Mucosa of rectum (tissue), 2 donors: Measurements from ENCODE around the gene MCTP2.

Source experiments
- H3K27ac ChIP-seq, 2 donors: one replicate each; pipeline ENCODE4 v1.7.0; 2013; ENCODE audit warnings: inconsistent platforms in 2 of 2, low read depth in 2 of 2, low read length in 2 of 2
- H3K27me3 ChIP-seq, 2 donors: one replicate each; pipeline ENCODE4 v1.7.0; 2013; ENCODE audit warnings: low read length in 2 of 2; ENCODE audit not compliant: control insufficient read depth in 2 of 2, insufficient read depth in 2 of 2
- H3K36me3 ChIP-seq, 2 donors: one replicate each; pipeline ENCODE4 v1.7.0; 2013; ENCODE audit warnings: low read length in 2 of 2; ENCODE audit not compliant: control insufficient read depth in 2 of 2, insufficient read depth in 2 of 2
- H3K4me1 ChIP-seq, 2 donors: one replicate each; pipeline ENCODE4 v1.7.0; 2013; ENCODE audit warnings: low read length in 2 of 2, mild to moderate bottlenecking in 1 of 2; ENCODE audit not compliant: control insufficient read depth in 2 of 2, insufficient read depth in 2 of 2
- H3K4me3 ChIP-seq, 2 donors: one replicate each; pipeline ENCODE4 v1.7.0; 2013; ENCODE audit warnings: low read length in 2 of 2
- H3K9ac ChIP-seq, 2 donors: one replicate each; pipeline ENCODE4 v1.7.0; 2013; ENCODE audit warnings: low read length in 2 of 2, low read depth in 1 of 2, mild to moderate bottlenecking in 1 of 2
- H3K9me3 ChIP-seq, 2 donors: one replicate each; pipeline ENCODE4 v1.7.0; 2013; ENCODE audit warnings: low read length in 2 of 2; ENCODE audit not compliant: control insufficient read depth in 2 of 2
- donor health status: healthy.
- donor health status: Normal muscosa, but diverticular disease.

Gene MCTP2

GRCh38 chr15:94400526-94401298, 169.4 kb downstream of the MCTP2 start:
- H3K9me3 ChIP-seq = no peaks in the 10 kb centered on the region
- no peak overlapping the region for H3K9ac ChIP-seq
- no peak overlapping the region for H3K27ac ChIP-seq

DNA sequence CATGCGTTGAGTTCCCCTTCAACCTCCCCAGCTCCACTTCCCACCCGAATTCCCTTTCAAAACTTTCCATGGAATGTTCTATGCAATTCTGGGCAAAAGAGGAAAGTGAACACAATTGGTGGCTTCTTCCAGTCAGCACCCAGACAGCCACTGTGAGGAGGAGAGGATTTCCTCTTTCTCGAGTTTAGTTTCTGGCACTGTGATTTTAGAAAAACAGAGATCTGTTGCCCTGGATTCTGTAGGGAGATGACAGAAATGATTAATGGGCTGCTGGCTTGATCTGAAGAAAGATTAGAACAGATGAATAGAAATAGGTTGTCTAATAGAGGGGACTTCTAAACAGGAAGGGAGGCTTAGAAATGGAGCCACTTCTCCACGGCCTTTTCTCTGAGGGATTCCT, 172.0 kb downstream of the MCTP2 start:
- Histone ChIP-seq H3K4me1 (no peaks in the 10 kb centered on the region), H3K9me3 (no peaks in the 10 kb centered on the region), H3K27me3 (no peaks in the 10 kb centered on the region), H3K9ac (no peak overlapping the region), H3K27ac (no peak overlapping the region), H3K36me3 (peaks cover 26 to 46% of the 10 kb centered on the region in 2 donors), H3K4me3 (no peak overlapping the region)

More at GRCh38 chr15:94400526-94401298, 169.4 kb downstream of the MCTP2 start:
- no peaks in the 10 kb centered on the region for H3K27me3 ChIP-seq
- H3K36me3 ChIP-seq = peaks cover 26 to 41% of the 10 kb centered on the region in 2 donors
- H3K4me1 ChIP-seq = no peaks in the 10 kb centered on the region
- no peak overlapping the region for H3K4me3 ChIP-seq

- Histone ChIP-seq H3K27ac (no peak overlapping the region), H3K4me1 (no peaks in the 10 kb centered on the region), H3K27me3 (no peaks in the 10 kb centered on the region), H3K4me3 (no peak overlapping the region), H3K36me3 (peaks cover 22 to 43% of the 10 kb centered on the region in 2 donors), H3K9ac (no peak overlapping the region), H3K9me3 (no peaks in the 10 kb centered on the region)
These were observed 173.4 kb downstream of the MCTP2 start for GRCh38 chr15:94404733-94405283.

- H3K27me3 ChIP-seq = no peaks in the 10 kb centered on the region
- H3K4me3 ChIP-seq = no peak overlapping the region
- no peak overlapping the region for H3K27ac ChIP-seq
- peaks cover 0 to 11% of the 10 kb centered on the region in 2 donors for H3K36me3 ChIP-seq
- no peaks in the 10 kb centered on the region for H3K9me3 ChIP-seq
- no peak overlapping the region for H3K9ac ChIP-seq
- H3K4me1 ChIP-seq = no peaks in the 10 kb centered on the region
These were observed 179.9 kb downstream of the MCTP2 start for GRCh38 chr15:94411285-94411684.

GRCh38 chr15:94411846-94412245, 180.5 kb downstream of the MCTP2 start:
- no peak overlapping the region for H3K27ac ChIP-seq
- H3K36me3 ChIP-seq = peaks cover 0 to 8% of the 10 kb centered on the region in 2 donors
- H3K9ac ChIP-seq = no peak overlapping the region
- H3K4me3 ChIP-seq = no peak overlapping the region
- no peaks in the 10 kb centered on the region for H3K27me3 ChIP-seq
- H3K9me3 ChIP-seq = no peaks in the 10 kb centered on the region
- no peaks in the 10 kb centered on the region for H3K4me1 ChIP-seq

- no peak overlapping the region for H3K27ac ChIP-seq
- H3K9me3 ChIP-seq = no peaks in the 10 kb centered on the region
- no peak overlapping the region for H3K4me3 ChIP-seq
- H3K9ac ChIP-seq = no peak overlapping the region
- no peaks in the 10 kb centered on the region for H3K4me1 ChIP-seq
- H3K36me3 ChIP-seq = peaks cover 0 to 6% of the 10 kb centered on the region in 2 donors
- H3K27me3 ChIP-seq = no peaks in the 10 kb centered on the region
These were observed 181.8 kb downstream of the MCTP2 start for GRCh38 chr15:94412979-94413746.

- H3K36me3 ChIP-seq = peaks cover 0 to 6% of the 10 kb centered on the region in 2 donors
- H3K9ac ChIP-seq = no peak overlapping the region
- no peak overlapping the region for H3K4me3 ChIP-seq
- no peaks in the 10 kb centered on the region for H3K27me3 ChIP-seq
- H3K27ac ChIP-seq = no peak overlapping the region
- H3K4me1 ChIP-seq = no peaks in the 10 kb centered on the region
- H3K9me3 ChIP-seq = no peaks in the 10 kb centered on the region
These were observed 183.6 kb downstream of the MCTP2 start for GRCh38 chr15:94414916-94415315.

- Histone ChIP-seq H3K4me3 (no peak overlapping the region), H3K27ac (no peak overlapping the region), H3K27me3 (no peaks in the 10 kb centered on the region), H3K9me3 (no peaks in the 10 kb centered on the region), H3K9ac (no peak overlapping the region), H3K4me1 (no peaks in the 10 kb centered on the region), H3K36me3 (peaks cover 0 to 6% of the 10 kb centered on the region in 2 donors)
These were observed 184.9 kb downstream of the MCTP2 start for GRCh38 chr15:94416267-94416666.

GRCh38 chr15:94416820-94417219, 185.5 kb downstream of the MCTP2 start:
- Histone ChIP-seq H3K9me3 (no peaks in the 10 kb centered on the region), H3K4me3 (no peak overlapping the region), H3K27me3 (no peaks in the 10 kb centered on the region), H3K4me1 (no peaks in the 10 kb centered on the region), H3K36me3 (peaks cover 0 to 11% of the 10 kb centered on the region in 2 donors), H3K9ac (no peak overlapping the region), H3K27ac (no peak overlapping the region)
